Ascending aorta (tissue), 2 donors: ENCODE results near the gene GRK5. TPM values are rescaled to one million over a fixed set of nuclear protein-coding genes. Genes with fewer than 3 reads are reported as not detected.
A peak's percentile ranks its signal among the peaks of the same experiment; 100 is the strongest.

Source experiments
- DNase-seq, 2 donors: peaks; one replicate each; pipeline ENCODE4 v3.0.0-alpha.2; 2019; ENCODE audit warnings: low spot score in 2 of 2
- H3K27ac ChIP-seq, 2 donors: fragments of 200-600 bp; sonication (generic); one replicate each; pipeline ENCODE4 v1.5.1; 2016 to 2017; ENCODE audit warnings: mild to moderate bottlenecking in 1 of 2
- H3K27me3 ChIP-seq: fragments of 200-600 bp; sonication (generic); one replicate; pipeline ENCODE4 v1.5.1; 2017
- H3K36me3 ChIP-seq, 2 donors: fragments of 200-600 bp; sonication (generic); one replicate each; pipeline ENCODE4 v1.5.1; 2016
- H3K4me1 ChIP-seq, 2 donors: fragments of 200-600 bp; sonication (generic); one replicate each; pipeline ENCODE4 v1.5.1; 2016 to 2017; ENCODE audit warnings: mild to moderate bottlenecking in 1 of 2
- H3K4me3 ChIP-seq, 2 donors: fragments of 200-600 bp; sonication (generic); one replicate each; pipeline ENCODE4 v1.5.1; 2016 to 2017; ENCODE audit warnings: mild to moderate bottlenecking in 1 of 2
- H3K9me3 ChIP-seq, 2 donors: fragments of 200-600 bp; sonication (generic); one replicate each; pipeline ENCODE4 v1.5.1; 2016
- intact Hi-C: fragments of 100-400 bp; cut with DNase I; formaldehyde crosslinking; loops from one replicate; pipeline ENCODE4 v1.15.1; 2023
- total RNA-seq: library from RNA; depleted of rRNA; stranded (reverse); fragments of >200 nt; gene quantifications from one replicate; pipeline ENCODE4 v1.1.0, GENCODE V29; 2016
- TF ChIP-seq, protein P1 (sequence below), 3 experiments: fragments of 200-600 bp in 2 of 3; fragments of 450-650 bp in 1 of 3; sonication (generic) in 2 of 3; IDR thresholded peaks; one replicate each; pipeline ENCODE4 v1.5.1; 2016 to 2019; ENCODE audit warnings: antibody characterized with exemption in 3 of 3, mild to moderate bottlenecking in 1 of 3, moderate library complexity in 1 of 3

The GRK5 gene
- total RNA-seq, 1 donor from 2014 or later: 75.5 TPM

GRCh38 chr10:119443441-119443840 lies 236.1 kb downstream of the GRK5 start:
- DNase-seq: no peak
- intact Hi-C loops: no loop called here
- H3K27ac ChIP-seq: peak overlapping the region in 1 of 2 donors; percentile 60
- H3K27me3 ChIP-seq: no peaks in the 10 kb centered on the region
- TF ChIP-seq, protein P1, sequence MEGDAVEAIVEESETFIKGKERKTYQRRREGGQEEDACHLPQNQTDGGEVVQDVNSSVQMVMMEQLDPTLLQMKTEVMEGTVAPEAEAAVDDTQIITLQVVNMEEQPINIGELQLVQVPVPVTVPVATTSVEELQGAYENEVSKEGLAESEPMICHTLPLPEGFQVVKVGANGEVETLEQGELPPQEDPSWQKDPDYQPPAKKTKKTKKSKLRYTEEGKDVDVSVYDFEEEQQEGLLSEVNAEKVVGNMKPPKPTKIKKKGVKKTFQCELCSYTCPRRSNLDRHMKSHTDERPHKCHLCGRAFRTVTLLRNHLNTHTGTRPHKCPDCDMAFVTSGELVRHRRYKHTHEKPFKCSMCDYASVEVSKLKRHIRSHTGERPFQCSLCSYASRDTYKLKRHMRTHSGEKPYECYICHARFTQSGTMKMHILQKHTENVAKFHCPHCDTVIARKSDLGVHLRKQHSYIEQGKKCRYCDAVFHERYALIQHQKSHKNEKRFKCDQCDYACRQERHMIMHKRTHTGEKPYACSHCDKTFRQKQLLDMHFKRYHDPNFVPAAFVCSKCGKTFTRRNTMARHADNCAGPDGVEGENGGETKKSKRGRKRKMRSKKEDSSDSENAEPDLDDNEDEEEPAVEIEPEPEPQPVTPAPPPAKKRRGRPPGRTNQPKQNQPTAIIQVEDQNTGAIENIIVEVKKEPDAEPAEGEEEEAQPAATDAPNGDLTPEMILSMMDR (IDR thresholded peaks at IDR 0.05): no peak
- H3K36me3 ChIP-seq: peaks cover 56 to 65% of the 10 kb centered on the region in 2 donors
- peaks cover 10 to 12% of the 10 kb centered on the region in 2 donors for H3K4me1 ChIP-seq
- H3K4me3 ChIP-seq: no peak overlapping the region
- no peaks in the 10 kb centered on the region for H3K9me3 ChIP-seq

DNA sequence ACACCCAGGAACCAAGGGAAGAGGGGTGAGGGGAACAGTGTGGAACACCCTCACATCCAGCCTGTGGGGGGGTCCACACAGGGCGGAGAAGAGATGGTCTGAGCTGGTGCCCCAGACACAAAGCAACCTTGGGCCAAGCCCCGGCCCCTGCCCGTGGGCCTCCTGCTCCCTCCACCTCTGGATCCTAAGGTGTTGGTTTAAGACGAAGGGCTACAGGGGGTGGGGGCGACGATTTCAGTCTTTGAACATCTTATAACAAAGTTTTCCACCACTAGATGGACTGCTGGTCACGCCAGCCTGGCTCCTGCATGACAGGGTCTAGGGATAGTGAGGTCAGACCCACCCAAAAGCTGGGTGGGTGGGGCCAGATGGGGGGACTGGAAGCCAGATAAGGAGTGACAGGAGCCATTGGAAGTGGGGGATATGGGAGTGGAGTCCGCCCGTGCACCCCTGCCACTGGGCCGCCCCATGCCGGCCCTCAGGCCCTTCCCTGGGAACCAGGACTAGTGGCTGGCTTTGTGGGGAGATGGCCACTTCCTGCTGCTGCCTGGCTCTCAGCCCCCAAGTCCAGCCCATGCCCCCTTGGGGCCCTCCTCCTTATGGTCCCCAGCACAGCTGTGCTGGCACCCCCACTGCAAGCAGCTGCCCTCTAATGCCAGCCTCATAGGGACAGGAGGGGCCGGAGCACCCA lies 236.7 kb downstream of the GRK5 start:
- Histone ChIP-seq H3K27me3 (no peaks in the 10 kb centered on the region), H3K27ac (peak overlapping the region; percentile 10 to 60), H3K4me1 (peaks cover 12 to 17% of the 10 kb centered on the region in 2 donors), H3K9me3 (no peaks in the 10 kb centered on the region), H3K36me3 (peaks cover 56 to 64% of the 10 kb centered on the region in 2 donors), H3K4me3 (no peak overlapping the region)
- DNase-seq: no peak
- TF ChIP-seq, protein P1 (IDR thresholded peaks at IDR 0.05): no peak
- intact Hi-C loops: loop anchor here (2.0 kb wide), 1 partner anchor 237 kb away; the partner anchor contains the start of gene GRK5

DNA sequence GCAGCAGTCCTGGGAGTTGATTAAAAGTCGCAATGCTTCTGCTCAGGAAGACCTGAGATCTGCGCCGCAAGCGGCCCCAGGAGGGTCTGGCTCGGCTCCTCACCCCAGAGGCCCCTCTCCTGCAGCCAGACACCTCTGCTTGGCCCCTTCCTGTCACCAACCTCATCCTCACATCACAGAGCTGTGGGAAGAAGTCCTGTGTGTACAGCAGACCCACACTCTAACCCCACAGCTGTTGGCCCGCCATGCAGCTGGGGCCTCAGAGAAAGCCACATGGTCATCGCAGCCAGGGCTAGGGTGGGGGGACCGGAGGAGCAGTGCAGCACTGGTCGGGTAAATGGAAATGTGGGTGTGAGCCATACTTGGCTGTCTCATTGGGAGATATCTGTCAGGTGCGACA lies 237.5 kb downstream of the GRK5 start:
- no peaks in the 10 kb centered on the region for H3K9me3 ChIP-seq
- H3K36me3 ChIP-seq: peaks cover 53 to 57% of the 10 kb centered on the region in 2 donors
- H3K27me3 ChIP-seq: no peaks in the 10 kb centered on the region
- H3K4me1 ChIP-seq: peaks cover 17 to 22% of the 10 kb centered on the region in 2 donors
- DNase-seq: no peak
- peak overlapping the region; percentile 29 to 60 for H3K27ac ChIP-seq
- intact Hi-C loops: loop anchor here (1.0 to 5.0 kb wide), 4 partner anchors 73 to 246 kb away; partner anchors contain the start of gene GRK5
- H3K4me3 ChIP-seq: no peak overlapping the region
- TF ChIP-seq, protein P1 (IDR thresholded peaks at IDR 0.05): no peak

- no peaks in the 10 kb centered on the region for H3K27me3 ChIP-seq
- intact Hi-C loops: loop anchor here (1.0 to 5.0 kb wide), 4 partner anchors 73 to 246 kb away; partner anchors contain the start of gene GRK5
- peak; percentile 51 to 91 for DNase-seq
- H3K36me3 ChIP-seq: peaks cover 53 to 54% of the 10 kb centered on the region in 2 donors
- no peak overlapping the region for H3K4me3 ChIP-seq
- no peaks in the 10 kb centered on the region for H3K9me3 ChIP-seq
- H3K4me1 ChIP-seq: peaks cover 19 to 28% of the 10 kb centered on the region in 2 donors
- TF ChIP-seq, protein P1 (IDR thresholded peaks at IDR 0.05): peak; percentile 87 to 97 (median 95)
- H3K27ac ChIP-seq: peak overlapping the region; percentile 29 to 40
Observed at GRCh38 chr10:119445311-119445934, 238.1 kb downstream of the GRK5 start.

DNA sequence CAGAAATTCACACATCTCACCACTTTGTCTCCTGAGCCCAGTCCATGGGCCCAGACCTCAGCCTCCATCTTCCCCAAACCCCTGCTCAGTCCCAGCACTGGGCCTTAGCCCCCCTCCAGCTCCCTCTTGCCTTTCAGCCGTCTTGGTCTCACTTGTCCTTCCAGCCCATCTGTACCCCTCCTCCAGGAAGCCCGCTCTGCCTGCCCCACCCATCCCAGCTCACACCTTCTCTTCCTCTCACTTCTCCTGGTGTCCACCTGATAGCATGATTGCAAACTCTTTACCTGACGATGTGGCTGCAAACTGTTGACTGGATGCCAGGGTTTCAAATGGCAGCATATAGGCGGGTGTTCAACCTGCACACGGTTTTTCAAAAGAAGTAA lies 238.6 kb downstream of the GRK5 start:
- Histone ChIP-seq H3K27me3 (no peaks in the 10 kb centered on the region), H3K36me3 (peaks cover 53 to 54% of the 10 kb centered on the region in 2 donors), H3K27ac (no peak overlapping the region), H3K4me3 (no peak overlapping the region), H3K4me1 (peaks cover 19 to 30% of the 10 kb centered on the region in 2 donors), H3K9me3 (no peaks in the 10 kb centered on the region)
- intact Hi-C loops: loop anchor here (1.0 to 5.0 kb wide), 4 partner anchors 74 to 247 kb away; partner anchors contain the start of gene GRK5
- TF ChIP-seq, protein P1 (IDR thresholded peaks at IDR 0.05): no peak
- DNase-seq: peak in 1 of 2 donors; percentile 60
